Large intestine (tissue), 3 donors: ENCODE measurements around the gene CEND1. TPM values are rescaled to one million over a fixed set of nuclear protein-coding genes. Genes with fewer than 3 reads are reported as not detected.
A peak's percentile ranks its signal among the peaks of the same experiment; 100 is the strongest.

Source experiments
- DNase-seq, 2 donors: peaks; one replicate each; pipeline versions ENCODE4 v3.0.0 to v3.0.0-alpha.2; 2013
- H3K27ac ChIP-seq: one replicate; pipeline ENCODE4 v1.5.1; 2013; ENCODE audit warnings: low read length
- H3K27me3 ChIP-seq: 2 replicates; pipeline ENCODE4 v1.6.1; 2013; ENCODE audit warnings: low read length; ENCODE audit not compliant: control insufficient read depth, insufficient read depth
- H3K36me3 ChIP-seq: 2 replicates; pipeline ENCODE4 v1.6.1; 2013; ENCODE audit warnings: low read length; ENCODE audit not compliant: control insufficient read depth, insufficient read depth
- H3K4me1 ChIP-seq: one replicate; pipeline ENCODE4 v1.6.1; 2013; ENCODE audit warnings: low read length; ENCODE audit not compliant: control insufficient read depth, insufficient read depth
- H3K4me3 ChIP-seq: one replicate; pipeline ENCODE4 v1.5.1; 2013; ENCODE audit warnings: low read length
- H3K9me3 ChIP-seq: one replicate; pipeline ENCODE4 v1.6.1; 2013; ENCODE audit warnings: mild to moderate bottlenecking, low read depth, low read length, moderate library complexity; ENCODE audit not compliant: control insufficient read depth
- WGBS: methylation state at CpG from one replicate; pipeline ENCODE4 v1.1.5; 2013; ENCODE audit warnings: low lambda C conversion rate; ENCODE audit not compliant: insufficient coverage; 5-methylcytosine and 5-hydroxymethylcytosine counted together
- polyA plus RNA-seq: library from polyadenylated mRNA; unstranded; fragments of 120-200 nt; gene quantifications from one replicate; pipeline ENCODE4 v1.2.1, GENCODE V29; 2013

CEND1 gene
- polyA plus RNA-seq, 1 donor, result 2.0 TPM

DNA sequence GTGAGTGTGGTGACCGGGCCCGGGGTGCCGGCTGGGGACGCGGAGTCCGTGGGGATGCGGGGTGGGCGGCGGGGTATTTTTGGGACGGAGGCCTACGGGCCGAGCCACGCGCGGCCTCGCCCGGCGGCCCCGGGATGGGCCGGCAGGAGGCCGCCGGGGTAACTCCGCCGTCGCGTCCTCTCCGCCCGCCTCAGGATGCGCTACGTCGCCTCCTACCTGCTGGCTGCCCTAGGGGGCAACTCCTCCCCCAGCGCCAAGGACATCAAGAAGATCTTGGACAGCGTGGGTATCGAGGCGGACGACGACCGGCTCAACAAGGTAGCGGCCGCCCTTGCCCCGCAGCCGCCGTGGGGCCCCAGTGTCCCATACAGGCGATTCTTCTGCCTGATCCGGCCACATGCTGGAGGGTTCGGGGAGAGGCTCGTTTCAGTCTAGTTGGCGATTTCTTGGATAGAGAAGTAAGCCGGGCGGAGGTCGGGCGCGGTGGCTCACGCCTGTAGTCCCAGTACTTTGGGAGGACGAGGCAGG, 20.2 kb upstream of the CEND1 start:
- H3K4me3 ChIP-seq, result peak overlapping the region; percentile 92
- DNase-seq, result no peak
- peak overlapping the region; percentile 96 for H3K27ac ChIP-seq
- H3K4me1 ChIP-seq, result peaks cover 13% of the 10 kb centered on the region
- no peaks in the 10 kb centered on the region for H3K9me3 ChIP-seq
- WGBS, result no CpG with 5 or more reads among the region's 55 CpGs
- peaks cover 32% of the 10 kb centered on the region for H3K36me3 ChIP-seq
- no peaks in the 10 kb centered on the region for H3K27me3 ChIP-seq

DNA sequence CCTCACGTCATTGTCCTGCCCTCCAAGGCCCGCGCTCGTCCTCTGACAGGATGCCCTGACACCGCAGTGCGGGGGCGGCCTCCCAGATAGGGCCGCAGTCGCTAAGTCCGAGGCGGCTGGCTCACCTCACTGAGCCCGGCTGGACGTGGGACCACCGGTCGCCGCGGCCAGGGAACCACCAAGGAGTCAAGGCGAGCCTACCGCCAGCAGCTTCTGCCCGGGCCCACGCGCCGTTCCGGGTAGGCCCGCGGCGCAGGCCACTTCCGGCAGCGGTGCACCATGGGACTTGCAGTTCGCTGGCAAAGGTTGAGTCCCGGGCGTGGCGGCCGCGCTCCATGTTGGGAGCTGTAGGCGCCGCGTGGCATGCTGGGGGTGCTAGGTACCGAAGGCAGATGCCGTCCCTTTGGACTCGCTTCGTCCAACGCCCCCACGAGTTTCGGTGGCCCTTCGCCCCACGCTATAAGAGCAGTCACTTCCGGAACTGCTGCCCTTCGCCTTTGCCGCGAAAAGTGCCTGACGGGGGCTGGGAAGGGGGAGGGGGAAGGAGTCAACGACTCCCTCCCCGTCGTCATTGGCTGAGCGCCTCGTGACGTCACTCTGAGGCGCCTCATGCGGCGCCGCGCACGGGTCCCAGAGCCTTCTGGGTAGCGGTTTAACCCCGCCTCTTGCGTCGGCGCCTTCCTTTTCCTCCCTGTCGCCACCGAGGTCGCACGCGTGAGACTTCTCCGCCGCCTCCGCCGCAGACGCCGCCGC, 19.6 kb upstream of the CEND1 start, which contains the start of gene RPLP2:
RPLP2 (plus strand) TSS at position 681 of the 753 bp plus-strand sequence. CDS start 268 bp downstream, outside the sequence.
- DNase-seq, result peak; percentile 97 to 99
- H3K27ac ChIP-seq, result peak within 1 kb of the TSS; percentile 96
- no CpG with 5 or more reads among the region's 81 CpGs for WGBS
- peaks cover 28% of the 10 kb centered on the region for H3K36me3 ChIP-seq
- peaks cover 16% of the 10 kb centered on the region for H3K4me1 ChIP-seq
- peak within 1 kb of the TSS; percentile 92 for H3K4me3 ChIP-seq
- H3K27me3 ChIP-seq, result no peaks in the 10 kb centered on the region
- no peaks in the 10 kb centered on the region for H3K9me3 ChIP-seq

DNA sequence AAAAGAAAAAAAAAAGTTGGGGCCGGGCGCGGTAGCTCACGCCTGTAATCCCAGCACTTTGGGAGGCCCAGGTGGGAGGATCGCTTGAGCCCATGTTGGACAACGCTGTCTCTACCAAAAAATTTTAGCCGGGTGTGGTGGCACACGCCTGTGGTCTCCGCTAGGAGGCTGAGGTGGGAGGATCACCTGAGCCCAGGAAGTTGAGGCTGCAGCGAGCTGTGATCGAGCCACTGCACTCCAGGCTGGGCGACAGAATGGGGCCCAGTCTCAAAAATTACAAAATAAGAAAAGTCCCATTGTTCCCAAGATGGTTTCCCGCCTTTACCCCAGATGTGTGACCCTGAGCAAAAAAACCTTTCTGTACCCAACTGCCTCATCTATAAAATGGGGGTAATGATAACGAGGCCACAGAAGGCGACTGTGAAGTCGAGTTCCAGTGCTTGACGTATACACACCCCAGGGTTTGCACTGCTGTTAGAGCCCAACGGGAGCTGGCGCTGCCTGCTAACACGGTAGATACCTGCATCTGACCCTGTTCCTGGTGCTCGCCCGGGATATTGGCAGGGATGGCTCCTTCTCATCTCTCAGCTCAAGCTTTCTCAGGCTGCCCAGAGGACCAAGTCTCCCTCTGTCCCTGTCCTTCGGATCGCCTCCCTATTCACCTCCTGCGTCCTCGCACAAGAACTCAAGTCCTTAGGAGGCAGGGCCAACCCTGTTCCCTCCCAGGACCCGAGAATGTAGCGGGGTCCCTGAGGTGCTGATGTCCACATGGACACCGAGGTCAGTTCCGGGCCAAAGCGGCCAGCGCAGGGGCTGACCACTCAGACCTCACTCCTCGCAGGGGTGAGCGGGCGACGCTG, 18.8 kb upstream of the CEND1 start:
- DNase-seq, result no peak
- Histone ChIP-seq H3K4me1 (peaks cover 24% of the 10 kb centered on the region), H3K4me3 (peak overlapping the region; percentile 92), H3K36me3 (peaks cover 27% of the 10 kb centered on the region), H3K27ac (peak overlapping the region; percentile 96), H3K27me3 (no peaks in the 10 kb centered on the region), H3K9me3 (no peaks in the 10 kb centered on the region)
- WGBS, result no CpG with 5 or more reads among the region's 36 CpGs

GRCh38 chr11:804599-804964, 14.7 kb upstream of the CEND1 start:
- Histone ChIP-seq H3K4me1 (peaks cover 21% of the 10 kb centered on the region), H3K27ac (no peak overlapping the region), H3K9me3 (peaks cover 3% of the 10 kb centered on the region), H3K27me3 (no peaks in the 10 kb centered on the region), H3K4me3 (peak overlapping the region; percentile 66), H3K36me3 (peaks cover 27% of the 10 kb centered on the region)
- no CpG with 5 or more reads among the region's 18 CpGs for WGBS
- DNase-seq, result no peak

DNA sequence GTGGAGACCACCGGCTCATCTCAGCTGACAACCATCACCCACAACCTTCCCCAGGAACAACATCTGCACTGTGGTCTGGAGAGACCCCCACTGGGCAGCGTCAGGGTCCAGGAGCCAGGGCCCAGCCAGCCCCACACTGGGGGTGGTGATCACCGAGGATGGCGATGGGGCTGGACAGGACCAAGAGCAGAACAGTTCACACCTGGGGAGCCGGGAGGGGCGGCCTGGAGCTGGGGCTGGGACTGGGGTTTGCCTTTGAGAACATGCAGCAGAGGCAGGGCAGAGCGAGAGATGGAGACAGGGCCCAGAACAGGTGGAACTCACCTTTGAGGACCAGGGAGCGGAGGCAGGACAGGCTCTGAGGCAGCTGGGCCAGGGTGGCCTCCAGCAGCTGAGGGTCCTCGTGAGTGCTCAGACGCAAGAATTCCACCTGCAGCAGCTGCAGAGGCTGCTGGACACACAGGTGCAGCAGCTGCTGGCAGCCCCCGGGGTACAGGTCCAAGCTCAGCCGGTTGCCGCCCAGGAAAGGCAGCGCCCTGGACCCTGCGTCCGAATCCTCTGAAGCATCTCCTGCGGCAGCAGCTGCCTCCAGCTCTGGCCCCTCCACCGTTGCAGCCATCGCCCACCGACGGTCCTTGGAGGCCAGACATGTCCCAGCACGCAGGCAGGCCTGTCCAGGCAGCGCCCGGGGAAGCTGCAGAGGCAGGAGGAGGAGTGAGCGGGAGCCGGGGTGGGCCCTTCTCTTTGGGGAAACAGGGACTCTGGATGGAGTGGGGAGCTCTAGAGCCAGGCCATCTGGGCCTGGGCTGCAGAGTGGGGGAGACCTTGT, 14.1 kb upstream of the CEND1 start:
- peaks cover 32% of the 10 kb centered on the region for H3K36me3 ChIP-seq
- WGBS, result no CpG with 5 or more reads among the region's 26 CpGs
- no peaks in the 10 kb centered on the region for H3K27me3 ChIP-seq
- no peak overlapping the region for H3K27ac ChIP-seq
- peak overlapping the region; percentile 66 for H3K4me3 ChIP-seq
- DNase-seq, result no peak
- H3K4me1 ChIP-seq, result peaks cover 21% of the 10 kb centered on the region
- peaks cover 3% of the 10 kb centered on the region for H3K9me3 ChIP-seq

DNA sequence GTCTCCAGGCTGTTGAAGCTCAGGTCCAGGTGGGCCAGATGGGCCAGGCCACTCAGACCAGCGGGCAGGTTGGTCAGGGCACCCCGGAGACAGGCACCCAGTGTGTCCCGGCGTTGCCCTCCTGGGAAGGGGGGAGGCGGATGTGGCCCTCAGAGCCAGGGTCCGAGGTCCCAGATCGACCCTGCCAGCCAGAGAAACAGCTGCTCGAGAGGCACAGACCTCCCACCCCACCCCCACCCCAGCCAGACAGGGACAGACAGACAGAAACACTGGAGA, 13.5 kb upstream of the CEND1 start:
- peaks cover 34% of the 10 kb centered on the region for H3K36me3 ChIP-seq
- WGBS, result no CpG with 5 or more reads among the region's 8 CpGs

DNA sequence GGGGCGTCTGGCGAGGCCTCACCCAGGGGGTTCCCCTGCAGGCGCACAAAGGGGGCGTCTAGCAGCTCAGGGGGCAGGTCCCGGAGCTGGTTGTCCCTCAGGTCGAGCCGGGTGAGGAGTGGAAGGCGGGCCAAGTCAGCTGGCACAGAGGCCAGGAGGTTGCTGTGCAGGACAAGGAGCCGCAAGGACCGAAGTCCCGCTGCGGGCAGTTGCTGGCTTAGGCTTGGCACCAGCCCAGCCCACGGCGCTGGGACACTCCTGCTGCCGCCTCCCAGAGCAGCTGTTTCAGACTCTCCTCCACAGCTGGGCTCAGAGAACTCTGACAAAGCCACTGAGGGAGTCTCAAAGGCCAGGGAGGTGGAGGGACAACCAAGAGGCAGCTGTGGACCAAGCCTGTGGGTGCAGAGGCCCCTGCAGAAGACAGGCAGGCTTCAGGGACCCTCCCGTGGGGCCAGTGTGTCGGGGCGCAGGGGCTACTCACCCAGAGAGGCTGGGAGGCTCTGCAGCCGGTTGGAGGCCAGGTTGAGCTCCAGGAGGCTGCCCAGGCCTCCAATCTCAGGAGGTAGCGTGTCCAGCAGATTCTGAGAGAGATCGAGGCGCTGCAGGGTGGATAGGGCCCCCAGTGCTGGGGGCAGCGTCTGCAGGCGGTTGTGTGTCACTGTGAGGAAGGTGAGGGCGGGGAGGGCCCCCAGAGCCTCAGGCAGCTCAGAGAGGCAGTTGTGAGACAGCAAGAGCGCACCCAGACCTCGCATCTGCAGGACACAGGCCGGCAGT, 13.0 kb upstream of the CEND1 start:
- H3K27me3 ChIP-seq, result no peaks in the 10 kb centered on the region
- no peak for DNase-seq
- H3K4me3 ChIP-seq, result no peak overlapping the region
- WGBS, result no CpG with 5 or more reads among the region's 28 CpGs
- H3K36me3 ChIP-seq, result peaks cover 34% of the 10 kb centered on the region
- H3K4me1 ChIP-seq, result peaks cover 18% of the 10 kb centered on the region
- H3K9me3 ChIP-seq, result peaks cover 3% of the 10 kb centered on the region
- no peak overlapping the region for H3K27ac ChIP-seq

More for the DNA sequence above, 13.5 kb upstream of the CEND1 start:
- DNase-seq, result no peak
- H3K27ac ChIP-seq, result no peak overlapping the region
- H3K4me3 ChIP-seq, result no peak overlapping the region
- H3K9me3 ChIP-seq, result peaks cover 3% of the 10 kb centered on the region
- no peaks in the 10 kb centered on the region for H3K27me3 ChIP-seq
- peaks cover 19% of the 10 kb centered on the region for H3K4me1 ChIP-seq

DNA sequence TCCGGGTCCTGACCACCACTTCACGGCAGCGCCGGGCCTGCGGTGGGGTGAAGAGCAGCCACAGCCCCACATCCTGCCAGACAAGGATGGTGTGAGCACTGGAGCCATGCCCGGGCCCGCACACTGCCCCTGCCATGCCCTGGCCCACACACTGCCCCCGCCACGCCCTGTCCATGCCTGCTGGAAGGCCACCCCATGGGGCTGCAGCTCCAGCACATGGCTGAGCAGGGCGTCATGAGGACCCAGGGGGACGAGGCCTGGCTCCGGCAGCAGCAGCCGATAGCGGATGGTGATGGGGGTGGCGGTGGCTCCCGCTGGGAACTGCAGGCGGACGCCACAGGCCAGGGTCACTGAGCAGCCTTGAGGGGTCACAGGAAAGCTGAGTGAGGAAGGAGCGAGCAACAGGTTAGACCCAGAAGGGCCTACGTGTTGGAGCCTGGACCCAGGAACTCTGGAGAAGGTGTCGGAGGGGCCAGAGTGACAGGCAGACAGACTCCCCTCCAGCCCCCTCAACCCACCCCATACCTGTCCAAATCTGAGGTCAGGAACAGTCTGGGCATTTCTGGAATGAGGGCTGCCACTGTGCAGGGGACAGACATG, 12.2 kb upstream of the CEND1 start:
- Histone ChIP-seq H3K4me1 (peaks cover 19% of the 10 kb centered on the region), H3K36me3 (peaks cover 34% of the 10 kb centered on the region), H3K27me3 (no peaks in the 10 kb centered on the region), H3K4me3 (no peak overlapping the region), H3K9me3 (peaks cover 3% of the 10 kb centered on the region), H3K27ac (no peak overlapping the region)
- WGBS, result no CpG with 5 or more reads among the region's 21 CpGs
- DNase-seq, result no peak

- H3K9me3 ChIP-seq, result peaks cover 3% of the 10 kb centered on the region
- WGBS, result 100% methylated on average over 1 of the region's 20 CpGs
- peaks cover 34% of the 10 kb centered on the region for H3K36me3 ChIP-seq
- no peak overlapping the region for H3K27ac ChIP-seq
- no peaks in the 10 kb centered on the region for H3K27me3 ChIP-seq
- DNase-seq, result no peak
- H3K4me3 ChIP-seq, result no peak overlapping the region
- H3K4me1 ChIP-seq, result peaks cover 28% of the 10 kb centered on the region
Observed at GRCh38 chr11:801097-801780, 11.3 kb upstream of the CEND1 start.
